Neural progenitor cell (in vitro differentiated cells): ENCODE data around the gene GUCY1A2. TPM values are rescaled to one million over a fixed set of nuclear protein-coding genes. Genes with fewer than 3 reads are reported as not detected.

Experiments
- DNase-seq: peaks from one replicate; pipeline ENCODE4 v3.0.0-alpha.2; 2016; ENCODE audit warnings: low spot score
- H2AFZ ChIP-seq: fragments of 200-600 bp; sonication (generic); replicated peaks from 2 replicates; pipeline ENCODE4 v1.6.1; 2016; ENCODE audit warnings: antibody characterized with exemption
- H3F3A ChIP-seq: fragments of 200-600 bp; sonication (generic); 2 replicates; pipeline ENCODE4 v1.6.1; 2016; ENCODE audit warnings: antibody characterized with exemption, low read depth
- H3K27ac ChIP-seq: fragments of 200-600 bp; sonication (generic); 2 replicates; pipeline ENCODE4 v1.5.1; 2016; ENCODE audit warnings: mild to moderate bottlenecking
- H3K27me3 ChIP-seq: fragments of 200-600 bp; sonication (generic); 2 replicates; pipeline ENCODE4 v1.6.1; 2016; ENCODE audit warnings: mild to moderate bottlenecking, moderate library complexity
- H3K36me3 ChIP-seq: fragments of 200-600 bp; sonication (generic); 2 replicates; pipeline ENCODE4 v1.5.1; 2016
- H3K4me1 ChIP-seq: fragments of 200-600 bp; sonication (generic); 2 replicates; pipeline ENCODE4 v1.6.1; 2016; ENCODE audit warnings: mixed run types
- H3K4me2 ChIP-seq: fragments of 200-600 bp; sonication (generic); 2 replicates; pipeline ENCODE4 v1.6.1; 2016
- H3K4me3 ChIP-seq: fragments of 200-600 bp; sonication (generic); 2 replicates; pipeline ENCODE4 v1.5.1; 2016
- H3K79me2 ChIP-seq: fragments of 200-600 bp; sonication (generic); 2 replicates; pipeline ENCODE4 v1.6.1; 2016; ENCODE audit warnings: low read depth
- H3K9ac ChIP-seq: fragments of 200-600 bp; sonication (generic); 2 replicates; pipeline ENCODE4 v1.6.1; 2016
- H3K9me3 ChIP-seq: fragments of 200-600 bp; sonication (generic); 2 replicates; pipeline ENCODE4 v1.5.1; 2016; ENCODE audit warnings: low read depth
- H4K20me1 ChIP-seq: fragments of 200-600 bp; sonication (generic); 2 replicates; pipeline ENCODE4 v1.6.1; 2016; ENCODE audit warnings: low read depth
- H3K27ac Mint-ChIP-seq: 3 replicates; pipeline ENCODE4 v1.8.0; 2021; ENCODE audit warnings: mixed read lengths
- H3K27me3 Mint-ChIP-seq: 2 replicates; pipeline ENCODE4 v1.8.0; 2022; ENCODE audit warnings: low read depth, mild to moderate bottlenecking, inconsistent platforms, moderate library complexity, mixed read lengths; ENCODE audit not compliant: insufficient read depth
- H3K36me3 Mint-ChIP-seq: 3 replicates; pipeline ENCODE4 v1.8.0; 2021; ENCODE audit warnings: mixed read lengths
- H3K4me1 Mint-ChIP-seq: 3 replicates; pipeline ENCODE4 v1.8.0; 2021; ENCODE audit warnings: mixed read lengths
- H3K4me3 Mint-ChIP-seq: 3 replicates; pipeline ENCODE4 v1.8.0; 2021; ENCODE audit warnings: mild to moderate bottlenecking, moderate library complexity, mixed read lengths
- H3K9me3 Mint-ChIP-seq: 3 replicates; pipeline ENCODE4 v1.8.0; 2020; ENCODE audit warnings: mixed read lengths
- CTCF ChIP-seq: fragments of 200-600 bp; sonication (generic); IDR thresholded peaks from 2 replicates; pipeline ENCODE4 v1.5.1; 2017; ENCODE audit warnings: antibody characterized with exemption, mild to moderate bottlenecking
- EZH2 ChIP-seq: fragments of 200-600 bp; sonication (generic); IDR thresholded peaks from 2 replicates; pipeline ENCODE4 v1.6.1; 2017; ENCODE audit warnings: antibody characterized with exemption, mild to moderate bottlenecking, moderate library complexity
- EZH2phosphoT487 ChIP-seq: fragments of 200-600 bp; sonication (generic); IDR thresholded peaks from 2 replicates; pipeline ENCODE4 v1.6.1; 2017; ENCODE audit warnings: antibody characterized with exemption
- total RNA-seq: library from RNA; depleted of rRNA; stranded (reverse); fragments of >200 nt; gene quantifications from 2 replicates; pipeline ENCODE4 v1.2.3, GENCODE V29; 2015; ENCODE audit warnings: low replicate concordance

GUCY1A2 gene
- total RNA-seq, 1 donor from 2014 or later, result 0.54 TPM

DNA sequence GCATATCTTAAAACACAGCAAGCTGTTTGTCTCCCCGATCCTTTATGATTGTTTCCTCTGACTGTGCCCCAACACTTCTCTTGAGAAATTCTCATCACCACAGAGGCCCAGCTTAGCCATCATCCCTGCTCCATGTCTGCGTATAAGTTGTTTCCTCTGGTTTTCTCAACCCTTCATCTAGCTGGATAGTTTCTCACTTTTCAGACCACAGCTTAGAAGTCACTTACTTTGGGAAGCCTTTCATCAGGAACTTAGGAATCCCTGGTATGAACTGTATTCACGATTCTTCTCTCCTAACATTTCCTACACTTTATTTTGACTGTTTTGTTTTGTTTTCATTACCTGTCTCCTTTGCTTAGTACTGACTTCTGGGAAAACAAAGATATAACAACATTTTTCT, 295.2 kb downstream of the GUCY1A2 start:
- Mint-ChIP-seq H3K4me3 (no peak overlapping the region), H3K36me3 (no peaks in the 10 kb centered on the region), H3K27ac (no peak overlapping the region), H3K9me3 (no peaks in the 10 kb centered on the region), H3K27me3 (no peaks in the 10 kb centered on the region), H3K4me1 (no peaks in the 10 kb centered on the region)
- Histone ChIP-seq H3K4me3 (no peak overlapping the region), H3K4me1 (no peaks in the 10 kb centered on the region), H2AFZ (peak overlapping the region; percentile 5), H3K27me3 (no peaks in the 10 kb centered on the region), H3K36me3 (no peaks in the 10 kb centered on the region), H3F3A (no peaks in the 10 kb centered on the region), H3K4me2 (no peak overlapping the region), H3K9ac (no peak overlapping the region), H3K79me2 (no peaks in the 10 kb centered on the region), H3K9me3 (no peaks in the 10 kb centered on the region), H3K27ac (no peak overlapping the region), H4K20me1 (no peaks in the 10 kb centered on the region)
- no peak for DNase-seq
- TF ChIP-seq CTCF (no peak), EZH2phosphoT487 (no peak), EZH2 (no peak)

GRCh38 chr11:106717222-106717621, 301.1 kb downstream of the GUCY1A2 start:
- Mint-ChIP-seq H3K27me3 (no peaks in the 10 kb centered on the region), H3K27ac (no peak overlapping the region), H3K4me3 (no peak overlapping the region), H3K9me3 (no peaks in the 10 kb centered on the region), H3K36me3 (no peaks in the 10 kb centered on the region), H3K4me1 (no peaks in the 10 kb centered on the region)
- Histone ChIP-seq H3K4me1 (no peaks in the 10 kb centered on the region), H3K36me3 (no peaks in the 10 kb centered on the region), H3K27me3 (no peaks in the 10 kb centered on the region), H3K9ac (no peak overlapping the region), H4K20me1 (no peaks in the 10 kb centered on the region), H3F3A (no peaks in the 10 kb centered on the region), H3K9me3 (no peaks in the 10 kb centered on the region), H3K79me2 (no peaks in the 10 kb centered on the region), H3K27ac (no peak overlapping the region), H2AFZ (no peak overlapping the region), H3K4me3 (no peak overlapping the region), H3K4me2 (no peak overlapping the region)
- TF ChIP-seq CTCF, result no peak
- no peak for TF ChIP-seq EZH2
- no peak for TF ChIP-seq EZH2phosphoT487
- no peak for DNase-seq

GRCh38 chr11:106714199-106714598, 304.1 kb downstream of the GUCY1A2 start:
- Mint-ChIP-seq H3K4me1 (no peaks in the 10 kb centered on the region), H3K36me3 (no peaks in the 10 kb centered on the region)
- no peak for DNase-seq

More at GRCh38 chr11:106714199-106714598, 304.1 kb downstream of the GUCY1A2 start:
- Mint-ChIP-seq H3K4me3 (no peak overlapping the region), H3K9me3 (no peaks in the 10 kb centered on the region), H3K27ac (no peak overlapping the region), H3K27me3 (no peaks in the 10 kb centered on the region)
- Histone ChIP-seq H3K4me2 (no peak overlapping the region), H2AFZ (no peak overlapping the region), H3K4me3 (no peak overlapping the region), H3K9ac (no peak overlapping the region), H3K27me3 (no peaks in the 10 kb centered on the region), H3K9me3 (no peaks in the 10 kb centered on the region), H3F3A (peaks cover 10% of the 10 kb centered on the region), H3K36me3 (no peaks in the 10 kb centered on the region), H3K79me2 (no peaks in the 10 kb centered on the region), H4K20me1 (no peaks in the 10 kb centered on the region), H3K4me1 (no peaks in the 10 kb centered on the region), H3K27ac (no peak overlapping the region)
- TF ChIP-seq EZH2phosphoT487 (no peak), EZH2 (no peak), CTCF (no peak)
